ENCODE data around the gene SERPINB10.
A peak's percentile ranks its signal among the peaks of the same experiment; 100 is the strongest.
"Not testable (repeated sequence)": the region's sequence is repeated elsewhere in the genome, so short reads cannot be mapped to it uniquely, and the experiment has no call there.

The SERPINB10 gene

DNA sequence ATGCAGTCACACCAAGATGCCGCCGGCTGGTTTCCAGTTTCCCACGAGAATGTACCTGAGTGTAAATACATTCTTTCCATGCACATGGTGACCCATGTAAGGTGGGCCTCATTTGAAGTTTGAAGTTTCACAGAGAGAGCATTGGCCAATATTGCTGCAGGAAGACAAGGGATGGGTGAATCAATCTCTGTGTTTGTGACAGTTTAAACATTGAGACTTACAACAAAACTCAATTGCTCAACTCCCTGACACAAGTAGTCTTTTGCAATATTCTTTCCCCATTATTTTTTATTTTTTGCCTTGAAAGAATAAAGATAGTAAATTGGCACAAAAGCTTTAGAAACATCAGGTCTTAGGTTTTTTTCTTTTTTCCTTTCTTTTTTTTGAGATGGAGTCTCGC is 15.2 kb upstream of the SERPINB10 start:
- DNase-seq (ENCODE audit: low spot score): no peak

GRCh38 chr18:63894106-63894772 is 13.5 kb upstream of the SERPINB10 start:
- DNase-seq (ENCODE audit: low spot score): no peak

- no peak for DNase-seq (ENCODE audit: low spot score)
These were observed 12.6 kb upstream of the SERPINB10 start for GRCh38 chr18:63895190-63895589.

DNA sequence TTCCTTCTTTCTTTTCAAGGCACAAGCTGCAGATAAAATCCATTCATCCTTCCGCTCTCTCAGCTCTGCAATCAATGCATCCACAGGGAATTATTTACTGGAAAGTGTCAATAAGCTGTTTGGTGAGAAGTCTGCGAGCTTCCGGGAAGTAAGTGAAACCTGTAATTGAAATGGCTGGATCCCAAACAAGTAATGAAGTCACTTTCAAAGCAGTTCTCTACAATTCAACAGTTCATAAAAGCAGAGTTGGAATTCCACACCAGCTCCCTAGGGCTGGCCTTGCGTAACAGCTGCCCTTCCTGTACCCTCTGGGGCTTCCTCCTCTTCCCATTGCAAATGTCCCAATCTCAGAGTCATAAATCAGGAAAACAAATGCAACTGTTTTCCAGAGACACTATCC is 10.7 kb upstream of the SERPINB10 start:
- DNase-seq (ENCODE audit: low spot score): no peak

- no peak for DNase-seq (ENCODE audit: low spot score)
These were observed 8.6 kb upstream of the SERPINB10 start for GRCh38 chr18:63899206-63899605.

- DNase-seq (ENCODE audit: low spot score): no peak
These were observed 3.7 kb upstream of the SERPINB10 start for GRCh38 chr18:63903851-63904570.

DNA sequence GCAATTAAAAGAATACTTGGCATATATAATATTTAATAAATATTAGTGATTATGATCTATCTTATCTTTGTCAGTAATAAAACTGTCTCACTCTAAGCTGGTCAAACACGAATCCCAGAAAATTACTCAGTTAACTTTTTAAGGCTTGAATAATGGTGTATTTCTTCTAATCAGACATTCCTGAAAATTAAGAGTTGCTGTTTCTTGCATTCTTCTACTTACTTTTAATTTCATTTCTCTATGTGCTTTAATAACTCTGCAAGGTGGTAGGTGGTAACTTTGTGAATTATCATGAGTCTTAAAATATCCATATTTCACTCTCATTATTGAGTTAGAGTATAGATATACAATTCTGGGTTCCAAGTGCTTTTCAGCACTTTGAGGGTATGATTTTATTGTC is 3.1 kb upstream of the SERPINB10 start:
- DNase-seq (ENCODE audit: low spot score): no peak

DNA sequence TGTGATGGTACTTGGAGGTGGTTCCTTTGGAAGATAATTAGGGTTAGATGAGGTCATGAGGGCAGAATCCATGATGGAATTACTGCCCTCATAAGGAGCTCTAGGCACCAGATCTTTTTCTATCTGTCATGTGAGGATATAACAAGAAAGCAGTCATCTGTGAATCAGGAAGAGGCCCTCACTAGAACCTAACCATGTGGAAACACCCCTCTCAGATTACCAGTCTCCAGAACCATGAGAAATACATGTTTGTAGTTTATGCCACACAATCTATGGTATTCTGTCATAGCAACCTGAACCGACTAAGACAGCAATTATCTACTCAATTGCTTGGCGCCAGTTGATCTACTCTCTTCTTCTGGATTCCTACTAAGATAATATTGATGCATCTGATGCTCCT is 2.4 kb upstream of the SERPINB10 start:
- DNase-seq (ENCODE audit: low spot score): no peak

- DNase-seq (ENCODE audit: low spot score): no peak
These were observed 1.7 kb upstream of the SERPINB10 start for GRCh38 chr18:63906056-63906455.

DNA sequence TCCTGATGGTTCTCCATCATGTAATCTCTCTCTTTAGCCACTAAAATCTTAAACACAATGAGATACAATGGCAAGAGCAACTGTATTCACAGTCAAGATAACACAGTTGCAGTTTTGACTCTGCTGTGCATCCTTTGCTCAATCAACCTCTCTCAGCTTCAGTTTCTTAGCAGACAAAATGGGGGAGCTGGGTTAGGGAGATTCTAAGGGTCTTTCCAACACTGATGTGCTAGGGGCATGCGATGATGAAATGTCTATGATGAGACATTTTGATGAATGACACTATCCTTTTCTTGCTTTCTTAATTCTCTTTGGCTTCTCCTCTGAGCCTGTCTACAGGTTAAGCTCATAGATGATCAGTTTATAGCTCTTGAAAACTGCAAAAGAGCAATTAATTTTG is 1.1 kb downstream of the SERPINB10 start:
- no peak for DNase-seq (ENCODE audit: low spot score)

DNA sequence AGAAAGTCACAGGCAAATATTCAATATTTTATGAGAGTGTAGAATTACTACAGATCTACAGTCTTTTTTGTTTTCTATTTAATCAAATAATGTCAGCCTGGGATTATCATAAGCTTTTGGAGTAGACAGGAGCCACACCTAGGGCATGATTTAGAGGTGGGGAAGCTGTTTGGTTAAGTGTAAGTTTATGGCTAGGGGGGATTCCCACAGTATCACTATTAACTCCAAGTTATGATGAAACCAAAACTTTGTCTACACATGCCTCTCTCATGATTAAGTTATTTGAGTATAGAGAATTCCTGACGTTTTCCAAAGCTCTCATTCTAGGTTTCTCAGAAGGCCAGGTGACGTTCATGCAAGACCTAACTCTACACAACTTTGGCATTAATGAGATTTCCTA is 2.1 kb downstream of the SERPINB10 start:
- DNase-seq (ENCODE audit: low spot score): no peak

- no peak for DNase-seq (ENCODE audit: low spot score)
These were observed 10.1 kb downstream of the SERPINB10 start for GRCh38 chr18:63917817-63918216.

DNA sequence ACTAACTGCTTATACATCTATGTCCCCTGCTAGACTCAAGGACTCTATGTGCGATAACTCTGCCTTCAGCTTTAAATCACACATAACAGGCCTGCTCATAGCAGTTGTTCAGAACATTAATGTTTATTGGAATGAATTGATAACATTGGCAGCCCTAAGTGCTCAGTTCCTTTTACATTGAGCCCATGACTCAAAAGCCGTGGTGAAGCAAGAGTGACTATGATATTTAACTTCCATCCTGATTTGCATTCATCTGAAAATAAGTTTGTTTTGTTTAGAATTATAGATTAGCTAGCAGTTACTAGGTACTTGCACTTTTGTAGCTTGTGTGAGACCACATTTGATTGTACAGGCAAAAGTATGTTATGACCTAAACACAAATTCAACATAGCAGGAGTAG is 14.3 kb downstream of the SERPINB10 start:
- DNase-seq (ENCODE audit: low spot score): no peak

- no peak for DNase-seq (ENCODE audit: low spot score)
These were observed 16.8 kb downstream of the SERPINB10 start for GRCh38 chr18:63924551-63924950.

- no peak for DNase-seq (ENCODE audit: low spot score)
These were observed 20.6 kb downstream of the SERPINB10 start for GRCh38 chr18:63928331-63928730.

- not testable (repeated sequence) for DNase-seq (ENCODE audit: low spot score)
These were observed 21.6 kb downstream of the SERPINB10 start for GRCh38 chr18:63929369-63929768.

DNA sequence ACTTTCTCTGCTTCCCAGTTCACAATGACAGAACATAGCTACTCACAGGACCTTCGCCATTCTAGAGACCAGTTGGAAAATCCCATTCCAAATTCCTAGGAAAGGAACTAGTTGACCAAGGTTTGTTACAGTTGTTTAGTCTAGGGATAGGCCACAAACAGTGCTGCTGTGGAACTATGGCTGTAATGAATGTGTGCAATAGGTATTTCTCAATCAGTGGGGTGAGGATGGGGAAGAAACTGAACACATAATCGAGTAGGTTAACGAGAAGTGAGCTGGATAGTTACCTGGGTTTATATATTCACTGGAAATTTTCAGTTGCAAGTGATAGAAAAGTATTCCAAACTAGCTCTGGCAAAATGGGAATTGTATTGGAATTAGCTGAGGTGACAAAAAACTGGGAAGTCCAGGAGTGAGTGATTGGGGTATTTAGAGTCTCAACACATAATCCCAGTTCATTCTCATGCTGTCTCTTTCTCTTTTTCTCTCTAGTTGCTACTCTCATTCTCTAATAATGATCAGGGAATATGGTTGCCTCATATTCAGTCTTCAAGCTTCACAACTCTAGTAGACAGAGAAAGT is 23.1 kb downstream of the SERPINB10 start:
- no peak for DNase-seq (ENCODE audit: low spot score)

DNA sequence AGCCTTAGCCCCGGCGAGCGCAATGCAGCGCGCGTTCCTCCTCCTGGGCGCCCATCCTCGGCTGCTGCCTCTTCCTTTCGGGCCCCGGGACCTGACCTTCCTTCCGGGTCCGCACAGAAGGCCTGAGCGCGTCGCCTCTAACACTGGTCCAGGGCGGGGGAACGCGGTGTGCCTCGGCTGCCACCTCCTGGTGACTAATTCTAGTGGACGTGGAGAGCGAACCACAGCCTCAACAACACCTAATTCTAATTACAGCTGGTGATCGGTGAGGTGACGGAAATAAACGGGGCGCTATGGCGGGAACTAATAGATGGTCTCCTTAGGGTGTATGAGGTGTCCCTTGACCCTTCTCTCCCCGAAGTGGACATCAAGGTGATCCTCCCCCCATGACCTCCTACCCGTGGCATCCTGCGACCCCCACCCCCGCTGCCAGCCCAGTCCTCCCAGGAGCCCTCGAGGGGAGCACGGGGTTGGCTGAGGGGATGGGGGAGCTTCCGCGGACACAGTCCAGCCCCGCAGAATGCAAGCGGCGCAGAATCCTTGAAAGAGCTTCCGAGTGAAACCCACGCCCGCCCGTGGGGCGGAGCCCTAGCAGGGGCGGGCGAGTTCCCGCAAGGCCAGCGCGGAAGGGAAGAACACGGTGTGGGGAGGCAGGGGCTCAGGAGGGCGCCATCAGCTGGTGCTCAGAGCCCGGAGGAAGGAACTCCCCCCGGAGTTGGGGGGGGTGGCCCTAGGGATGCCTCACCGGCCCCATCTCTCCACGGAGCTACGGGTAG is 28.6 kb downstream of the SERPINB10 start:
- DNase-seq (ENCODE audit: low spot score): peak; percentile 62

DNA sequence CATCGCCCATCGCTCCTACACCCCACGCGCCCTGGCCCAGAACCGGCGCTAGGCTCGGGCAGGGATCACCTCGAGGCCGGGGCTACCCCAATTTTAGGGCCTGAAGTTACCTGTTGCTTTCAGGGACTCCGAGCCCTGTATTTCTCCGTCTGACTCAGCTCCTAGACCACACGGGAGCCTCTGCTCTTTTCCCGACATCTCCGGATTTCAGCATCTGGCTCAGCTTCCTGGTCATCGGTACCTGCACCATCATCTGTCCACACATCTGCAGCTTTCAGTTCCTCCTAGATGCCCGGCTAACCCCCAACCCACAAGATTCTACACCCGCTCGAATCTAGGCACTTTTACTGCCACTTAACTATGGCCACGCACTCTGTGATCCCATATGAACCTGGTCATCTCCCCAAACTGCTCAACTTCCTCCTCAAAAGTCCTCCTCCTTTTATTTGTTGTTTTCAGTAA is 29.2 kb downstream of the SERPINB10 start:
- no peak for DNase-seq (ENCODE audit: low spot score)

- DNase-seq (ENCODE audit: low spot score): no peak
These were observed 32.2 kb downstream of the SERPINB10 start for GRCh38 chr18:63940008-63940407.

GRCh38 chr18:63940543-63941050 is 32.8 kb downstream of the SERPINB10 start:
- DNase-seq (ENCODE audit: low spot score): not testable (repeated sequence)

- DNase-seq (ENCODE audit: low spot score): no peak
These were observed 39.5 kb downstream of the SERPINB10 start for GRCh38 chr18:63947051-63947790.
